ENCODE data around the gene ANAPC4. TPM values are rescaled to one million over a fixed set of nuclear protein-coding genes. Genes with fewer than 3 reads are reported as not detected.

ANAPC4 gene
- total and polyA plus RNA-seq, 2 donors (not counting 1 experiment from before 2014, with no cell fraction given) = 15.9 to 27.1 TPM

DNA sequence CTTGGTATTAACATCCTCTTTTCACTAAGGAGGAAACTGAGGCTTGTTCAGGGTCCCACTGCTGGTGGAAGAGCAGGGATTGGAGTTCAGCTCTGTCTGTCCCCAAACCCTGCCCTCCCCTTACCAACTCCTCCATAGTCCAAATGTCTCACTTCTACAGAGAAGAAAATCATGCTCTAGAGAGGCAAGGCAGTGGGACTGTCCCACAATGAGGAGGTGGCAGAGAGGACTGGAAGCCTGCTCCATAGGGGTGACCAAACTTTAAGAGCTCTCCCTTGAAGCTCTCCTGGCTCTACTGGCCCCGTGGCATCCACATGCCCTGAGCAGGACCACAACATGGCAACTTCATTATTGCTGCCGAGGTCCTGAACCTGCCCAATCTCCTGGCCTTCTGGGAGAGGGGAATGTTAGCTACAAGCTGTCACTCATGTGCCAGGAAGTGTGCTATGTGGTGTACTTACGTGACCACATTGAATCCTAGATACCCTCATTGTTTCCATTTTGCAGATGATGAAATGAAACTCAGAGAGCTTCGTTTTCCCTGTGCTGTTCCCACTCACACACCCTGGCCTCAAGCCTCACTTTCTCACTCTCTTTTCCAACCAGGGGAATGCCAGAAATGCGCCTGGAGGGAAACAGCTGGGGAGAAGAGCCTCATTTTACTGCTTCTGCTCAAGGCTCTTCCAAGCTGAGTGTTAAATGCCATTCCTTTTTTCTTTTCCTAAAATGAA is 71.5 kb downstream of the ANAPC4 start:
- Histone ChIP-seq H3K9me3 (ENCODE audit: control insufficient read depth, insufficient read depth, low read depth, low read length) (no peaks in the 10 kb centered on the region), H4K20me1 (ENCODE audit: control insufficient read depth, extremely low read depth, insufficient read depth, low read length) (no peaks in the 10 kb centered on the region), H3K27ac (ENCODE audit: insufficient read depth, low read length) (no peak overlapping the region), H3K4me2 (ENCODE audit: extremely low read depth, insufficient read depth, low read length) (no peak overlapping the region), H2AFZ (ENCODE audit: low read length) (no peak overlapping the region), H3K36me3 (ENCODE audit: control insufficient read depth, insufficient read depth, low read length) (no peaks in the 10 kb centered on the region), H3K79me2 (ENCODE audit: control insufficient read depth, insufficient read depth, low read length) (no peaks in the 10 kb centered on the region), H3K9ac (ENCODE audit: insufficient read depth, low read length) (no peak overlapping the region), H3K4me3 (replicated peaks in 1 of 4; ENCODE audit: control extremely low read depth in 1 of 4, insufficient read depth in 1 of 4, low read depth in 3 of 4, low read length in 4 of 4) (no peak overlapping the region), H3K4me1 (ENCODE audit: control insufficient read depth, extremely low read depth, insufficient read depth, low read length) (no peaks in the 10 kb centered on the region), H3K27me3 (ENCODE audit: control insufficient read depth, insufficient read depth, low read length) (no peaks in the 10 kb centered on the region)
- no peak for TF ChIP-seq EZH2 (IDR thresholded peaks at IDR 0.05; ENCODE audit: low read length, missing control alignments)
- DNase-seq (ENCODE audit: low read depth in 2 of 2) = peak in 1 of 2 donors; percentile 34

DNA sequence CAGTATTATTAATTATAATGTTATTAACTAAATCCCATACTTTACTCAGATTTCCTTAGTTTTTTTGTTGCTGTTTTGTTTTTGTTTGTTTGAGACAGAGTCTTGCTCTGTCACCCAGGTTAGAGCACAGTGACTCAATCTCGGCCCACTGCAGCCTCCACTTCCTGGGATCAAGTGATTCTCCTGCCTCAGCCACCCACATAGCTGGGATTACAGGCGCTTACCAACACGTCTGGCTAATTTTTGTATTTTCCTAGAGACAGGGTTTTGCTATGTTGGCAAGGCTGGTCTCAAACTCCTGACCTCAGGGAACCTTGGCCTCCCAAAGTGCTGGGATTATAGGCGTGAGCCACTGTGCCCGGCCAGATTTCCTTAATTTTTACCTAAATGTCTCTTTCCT is 72.2 kb downstream of the ANAPC4 start:
- Histone ChIP-seq H3K4me3 (replicated peaks in 1 of 4; ENCODE audit: control extremely low read depth in 1 of 4, insufficient read depth in 1 of 4, low read depth in 3 of 4, low read length in 4 of 4) (no peak overlapping the region), H2AFZ (ENCODE audit: low read length) (no peak overlapping the region), H3K9me3 (ENCODE audit: control insufficient read depth, insufficient read depth, low read depth, low read length) (no peaks in the 10 kb centered on the region), H3K79me2 (ENCODE audit: control insufficient read depth, insufficient read depth, low read length) (no peaks in the 10 kb centered on the region), H3K27me3 (ENCODE audit: control insufficient read depth, insufficient read depth, low read length) (no peaks in the 10 kb centered on the region), H3K36me3 (ENCODE audit: control insufficient read depth, insufficient read depth, low read length) (no peaks in the 10 kb centered on the region), H3K4me1 (ENCODE audit: control insufficient read depth, extremely low read depth, insufficient read depth, low read length) (no peaks in the 10 kb centered on the region), H3K27ac (ENCODE audit: insufficient read depth, low read length) (no peak overlapping the region), H3K4me2 (ENCODE audit: extremely low read depth, insufficient read depth, low read length) (no peak overlapping the region), H3K9ac (ENCODE audit: insufficient read depth, low read length) (no peak overlapping the region), H4K20me1 (ENCODE audit: control insufficient read depth, extremely low read depth, insufficient read depth, low read length) (no peaks in the 10 kb centered on the region)
- TF ChIP-seq, protein P1, sequence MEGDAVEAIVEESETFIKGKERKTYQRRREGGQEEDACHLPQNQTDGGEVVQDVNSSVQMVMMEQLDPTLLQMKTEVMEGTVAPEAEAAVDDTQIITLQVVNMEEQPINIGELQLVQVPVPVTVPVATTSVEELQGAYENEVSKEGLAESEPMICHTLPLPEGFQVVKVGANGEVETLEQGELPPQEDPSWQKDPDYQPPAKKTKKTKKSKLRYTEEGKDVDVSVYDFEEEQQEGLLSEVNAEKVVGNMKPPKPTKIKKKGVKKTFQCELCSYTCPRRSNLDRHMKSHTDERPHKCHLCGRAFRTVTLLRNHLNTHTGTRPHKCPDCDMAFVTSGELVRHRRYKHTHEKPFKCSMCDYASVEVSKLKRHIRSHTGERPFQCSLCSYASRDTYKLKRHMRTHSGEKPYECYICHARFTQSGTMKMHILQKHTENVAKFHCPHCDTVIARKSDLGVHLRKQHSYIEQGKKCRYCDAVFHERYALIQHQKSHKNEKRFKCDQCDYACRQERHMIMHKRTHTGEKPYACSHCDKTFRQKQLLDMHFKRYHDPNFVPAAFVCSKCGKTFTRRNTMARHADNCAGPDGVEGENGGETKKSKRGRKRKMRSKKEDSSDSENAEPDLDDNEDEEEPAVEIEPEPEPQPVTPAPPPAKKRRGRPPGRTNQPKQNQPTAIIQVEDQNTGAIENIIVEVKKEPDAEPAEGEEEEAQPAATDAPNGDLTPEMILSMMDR (conservative IDR thresholded peaks at IDR 0.05 in 1 of 2, IDR thresholded peaks at IDR 0.05 in 1 of 2; ENCODE audit: low read depth in 1 of 2, low read length in 2 of 2) = no peak
- no peak for TF ChIP-seq EZH2 (IDR thresholded peaks at IDR 0.05; ENCODE audit: low read length, missing control alignments)
- peak in 1 of 2 donors; percentile 12 for DNase-seq (ENCODE audit: low read depth in 2 of 2)

DNA sequence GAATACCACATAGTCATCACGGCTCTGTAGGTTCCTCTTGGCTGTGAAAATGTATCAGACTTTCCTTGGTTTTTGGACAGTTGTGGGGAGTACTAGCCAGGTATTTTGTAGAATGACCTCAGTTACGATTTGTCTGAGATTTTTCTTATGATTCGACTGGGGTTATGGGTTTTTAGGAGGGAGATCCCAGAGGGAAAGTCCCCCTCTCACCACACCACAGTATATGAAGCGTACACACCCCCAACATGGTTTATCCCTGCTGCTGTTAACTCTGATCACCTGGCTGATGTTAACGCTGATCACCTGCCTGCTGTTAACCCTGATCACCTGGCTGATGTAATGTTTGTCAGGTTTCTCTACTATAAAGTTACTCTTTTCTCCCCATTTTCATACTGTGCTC is 72.6 kb downstream of the ANAPC4 start:
- Histone ChIP-seq H3K79me2 (ENCODE audit: control insufficient read depth, insufficient read depth, low read length) (no peaks in the 10 kb centered on the region), H3K4me3 (replicated peaks in 1 of 4; ENCODE audit: control extremely low read depth in 1 of 4, insufficient read depth in 1 of 4, low read depth in 3 of 4, low read length in 4 of 4) (no peak overlapping the region), H4K20me1 (ENCODE audit: control insufficient read depth, extremely low read depth, insufficient read depth, low read length) (no peaks in the 10 kb centered on the region), H2AFZ (ENCODE audit: low read length) (no peak overlapping the region), H3K36me3 (ENCODE audit: control insufficient read depth, insufficient read depth, low read length) (no peaks in the 10 kb centered on the region), H3K27me3 (ENCODE audit: control insufficient read depth, insufficient read depth, low read length) (no peaks in the 10 kb centered on the region), H3K9me3 (ENCODE audit: control insufficient read depth, insufficient read depth, low read depth, low read length) (no peaks in the 10 kb centered on the region), H3K4me1 (ENCODE audit: control insufficient read depth, extremely low read depth, insufficient read depth, low read length) (no peaks in the 10 kb centered on the region), H3K4me2 (ENCODE audit: extremely low read depth, insufficient read depth, low read length) (no peak overlapping the region), H3K9ac (ENCODE audit: insufficient read depth, low read length) (no peak overlapping the region), H3K27ac (ENCODE audit: insufficient read depth, low read length) (no peak overlapping the region)
- no peak for TF ChIP-seq EZH2 (IDR thresholded peaks at IDR 0.05; ENCODE audit: low read length, missing control alignments)
- TF ChIP-seq, protein P1 (conservative IDR thresholded peaks at IDR 0.05 in 1 of 2, IDR thresholded peaks at IDR 0.05 in 1 of 2; ENCODE audit: low read depth in 1 of 2, low read length in 2 of 2) = no peak
- DNase-seq (ENCODE audit: low read depth in 2 of 2) = no peak

All from fibroblast of lung (primary cell).